ENCODE results near the gene NUS1.

DNA sequence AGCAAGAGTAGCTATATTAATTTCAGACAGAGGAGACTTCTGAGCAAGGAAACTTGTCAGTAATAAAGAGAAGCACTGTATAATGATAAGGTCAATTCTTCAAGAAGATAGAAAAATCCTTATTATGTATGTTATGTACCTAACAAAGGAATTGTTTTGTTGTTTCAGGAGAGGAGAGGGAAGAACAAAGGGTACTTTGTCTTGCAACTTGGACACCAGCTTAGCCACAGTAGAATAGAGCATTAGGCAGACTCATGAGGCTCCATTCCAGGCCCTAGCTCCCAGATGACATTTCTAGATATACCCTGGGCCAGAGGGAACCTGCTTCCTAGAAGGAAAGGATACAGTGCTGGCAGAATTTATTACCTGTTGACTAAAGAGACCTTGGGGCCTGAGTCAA is 6.5 kb upstream of the NUS1 start:
- TF ChIP-seq, protein P1, sequence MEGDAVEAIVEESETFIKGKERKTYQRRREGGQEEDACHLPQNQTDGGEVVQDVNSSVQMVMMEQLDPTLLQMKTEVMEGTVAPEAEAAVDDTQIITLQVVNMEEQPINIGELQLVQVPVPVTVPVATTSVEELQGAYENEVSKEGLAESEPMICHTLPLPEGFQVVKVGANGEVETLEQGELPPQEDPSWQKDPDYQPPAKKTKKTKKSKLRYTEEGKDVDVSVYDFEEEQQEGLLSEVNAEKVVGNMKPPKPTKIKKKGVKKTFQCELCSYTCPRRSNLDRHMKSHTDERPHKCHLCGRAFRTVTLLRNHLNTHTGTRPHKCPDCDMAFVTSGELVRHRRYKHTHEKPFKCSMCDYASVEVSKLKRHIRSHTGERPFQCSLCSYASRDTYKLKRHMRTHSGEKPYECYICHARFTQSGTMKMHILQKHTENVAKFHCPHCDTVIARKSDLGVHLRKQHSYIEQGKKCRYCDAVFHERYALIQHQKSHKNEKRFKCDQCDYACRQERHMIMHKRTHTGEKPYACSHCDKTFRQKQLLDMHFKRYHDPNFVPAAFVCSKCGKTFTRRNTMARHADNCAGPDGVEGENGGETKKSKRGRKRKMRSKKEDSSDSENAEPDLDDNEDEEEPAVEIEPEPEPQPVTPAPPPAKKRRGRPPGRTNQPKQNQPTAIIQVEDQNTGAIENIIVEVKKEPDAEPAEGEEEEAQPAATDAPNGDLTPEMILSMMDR (IDR thresholded peaks at IDR 0.05) = no peak
- TF ChIP-seq POLR2A (IDR thresholded peaks at IDR 0.05) = no peak
- no peak for TF ChIP-seq POLR2AphosphoS5 (IDR thresholded peaks at IDR 0.05)

Measured in sigmoid colon (tissue), 4 donors.